H1 (cell line): ENCODE data around the gene PVALB.

Experiments
- CEBPB ChIP-seq: IDR thresholded peaks from 2 replicates; pipeline ENCODE4 v1.6.1; 2012; ENCODE audit warnings: low read depth, low read length
- KDM1A ChIP-seq: fragments of 200-600, 300-600 bp; sonication (generic); IDR thresholded peaks from 2 replicates; pipeline ENCODE4 v1.7.1; 2016; ENCODE audit warnings: mild to moderate bottlenecking, low read length, borderline replicate concordance
- POLR2AphosphoS5 ChIP-seq: IDR thresholded peaks from 2 replicates; pipeline ENCODE4 v1.6.1; 2011; ENCODE audit warnings: low read depth, low read length

- TF ChIP-seq KDM1A = peak; percentile 65; the same call in 1 of the 2 replicates
- no peak for TF ChIP-seq CEBPB
- no peak for TF ChIP-seq POLR2AphosphoS5
Observed at GRCh38 chr22:36856121-36856791, 39.4 kb upstream of the PVALB start.
